ENCODE data around the gene PRICKLE3.

The PRICKLE3 gene

DNA sequence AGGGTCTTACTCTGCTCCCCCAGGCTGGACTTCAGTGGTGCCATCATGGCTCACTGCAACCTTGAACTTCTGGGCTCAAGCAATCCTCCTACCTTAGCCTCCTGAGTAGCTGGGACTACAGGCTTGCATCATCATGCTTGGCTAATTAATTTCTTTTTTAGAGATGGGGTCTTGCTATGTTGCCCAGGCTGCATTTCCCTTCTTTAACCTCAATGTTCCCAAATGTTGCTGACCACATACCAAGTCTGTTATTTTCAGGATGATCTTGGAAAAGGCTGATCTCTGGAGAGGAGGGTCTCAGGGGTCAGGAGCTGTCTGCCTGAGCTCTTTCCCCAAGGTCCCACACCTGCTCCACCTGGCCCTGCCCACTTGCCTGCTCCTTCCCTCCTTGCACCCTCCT lies 33.9 kb upstream of the PRICKLE3 start:
- in situ Hi-C loops (cut with MboI; ENCODE audit: low pct_unique_long_range_greater_than_20kb, low sequenced_read_pairs, unreplicated experiment) = no loop called here
- TF ChIP-seq, protein P1, sequence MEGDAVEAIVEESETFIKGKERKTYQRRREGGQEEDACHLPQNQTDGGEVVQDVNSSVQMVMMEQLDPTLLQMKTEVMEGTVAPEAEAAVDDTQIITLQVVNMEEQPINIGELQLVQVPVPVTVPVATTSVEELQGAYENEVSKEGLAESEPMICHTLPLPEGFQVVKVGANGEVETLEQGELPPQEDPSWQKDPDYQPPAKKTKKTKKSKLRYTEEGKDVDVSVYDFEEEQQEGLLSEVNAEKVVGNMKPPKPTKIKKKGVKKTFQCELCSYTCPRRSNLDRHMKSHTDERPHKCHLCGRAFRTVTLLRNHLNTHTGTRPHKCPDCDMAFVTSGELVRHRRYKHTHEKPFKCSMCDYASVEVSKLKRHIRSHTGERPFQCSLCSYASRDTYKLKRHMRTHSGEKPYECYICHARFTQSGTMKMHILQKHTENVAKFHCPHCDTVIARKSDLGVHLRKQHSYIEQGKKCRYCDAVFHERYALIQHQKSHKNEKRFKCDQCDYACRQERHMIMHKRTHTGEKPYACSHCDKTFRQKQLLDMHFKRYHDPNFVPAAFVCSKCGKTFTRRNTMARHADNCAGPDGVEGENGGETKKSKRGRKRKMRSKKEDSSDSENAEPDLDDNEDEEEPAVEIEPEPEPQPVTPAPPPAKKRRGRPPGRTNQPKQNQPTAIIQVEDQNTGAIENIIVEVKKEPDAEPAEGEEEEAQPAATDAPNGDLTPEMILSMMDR (IDR thresholded peaks at IDR 0.05; ENCODE audit: extremely low read depth, insufficient read depth, missing control alignments) = no peak
- DNase-seq (ENCODE audit: low spot score) = no peak

DNA sequence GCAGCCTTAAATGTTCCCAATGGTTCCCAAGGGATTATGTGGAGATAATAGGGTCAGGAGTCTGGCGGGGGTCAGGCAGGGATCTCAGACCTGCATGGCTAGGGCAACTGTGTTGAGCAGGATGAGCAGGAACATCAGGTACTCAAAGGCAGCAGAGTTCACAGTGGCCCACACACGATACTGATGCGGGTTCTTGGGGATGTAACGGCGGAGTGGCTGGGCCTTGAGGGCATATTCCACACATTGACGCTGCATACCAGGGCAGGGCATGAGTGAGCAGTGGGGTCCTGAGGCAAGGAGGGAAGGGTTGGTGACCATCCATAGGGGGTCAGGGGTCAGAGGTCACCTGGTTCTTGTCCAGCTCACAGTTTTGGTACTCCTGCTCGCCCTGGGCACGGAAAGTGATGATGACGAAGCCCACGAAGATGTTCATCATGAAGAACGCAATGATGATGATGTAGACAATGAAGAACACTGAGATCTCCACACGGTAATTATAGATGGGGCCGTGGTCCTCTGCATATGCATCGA lies 28.9 kb upstream of the PRICKLE3 start:
- TF ChIP-seq, protein P1 (IDR thresholded peaks at IDR 0.05; ENCODE audit: extremely low read depth, insufficient read depth, missing control alignments) = no peak
- DNase-seq (ENCODE audit: low spot score) = no peak
- in situ Hi-C loops (cut with MboI; ENCODE audit: low pct_unique_long_range_greater_than_20kb, low sequenced_read_pairs, unreplicated experiment) = no loop called here

DNA sequence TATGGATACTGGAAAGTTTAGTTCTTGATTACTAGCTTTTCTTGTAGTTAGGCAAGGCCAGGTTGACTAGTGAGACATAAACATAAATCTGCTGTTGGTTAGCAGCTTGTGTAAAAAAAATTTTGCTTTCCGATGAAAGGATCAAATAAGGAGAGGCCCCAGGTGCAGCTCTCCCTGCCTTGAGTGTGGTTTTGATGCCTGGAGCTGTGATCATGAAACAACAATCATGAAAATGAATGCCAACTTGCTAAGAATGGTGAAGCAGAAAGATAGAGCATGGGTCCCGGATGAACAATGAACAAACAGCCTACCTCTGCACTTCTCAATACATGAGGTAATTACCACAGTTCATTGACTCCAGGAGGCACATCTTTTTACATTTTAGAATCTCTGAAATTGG lies 28.2 kb upstream of the PRICKLE3 start:
- in situ Hi-C loops (cut with MboI; ENCODE audit: low pct_unique_long_range_greater_than_20kb, low sequenced_read_pairs, unreplicated experiment) = no loop called here
- TF ChIP-seq, protein P1 (IDR thresholded peaks at IDR 0.05; ENCODE audit: extremely low read depth, insufficient read depth, missing control alignments) = no peak

DNA sequence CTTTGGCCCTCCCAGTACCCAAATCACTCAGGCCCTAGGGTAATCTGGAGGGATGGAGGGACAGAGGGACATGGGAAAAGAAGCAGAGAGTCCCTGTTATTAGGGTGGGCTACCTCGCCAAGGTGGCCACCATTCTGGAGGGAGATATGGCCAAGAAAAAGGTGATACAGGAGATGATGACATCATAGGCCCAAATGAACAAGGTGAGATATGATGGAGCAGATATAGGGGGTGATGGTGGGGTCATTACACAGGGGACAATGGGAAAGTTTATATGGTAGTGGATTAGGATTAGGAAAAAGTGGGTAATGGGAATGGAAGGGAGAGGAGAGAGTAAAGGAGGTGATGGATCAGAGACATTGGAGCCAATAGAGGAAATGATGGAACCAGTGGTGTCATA lies 26.7 kb upstream of the PRICKLE3 start:
- in situ Hi-C loops (cut with MboI; ENCODE audit: low pct_unique_long_range_greater_than_20kb, low sequenced_read_pairs, unreplicated experiment) = no loop called here
- no peak for DNase-seq (ENCODE audit: low spot score)
- TF ChIP-seq, protein P1 (IDR thresholded peaks at IDR 0.05; ENCODE audit: extremely low read depth, insufficient read depth, missing control alignments) = no peak

More for the DNA sequence above, 28.2 kb upstream of the PRICKLE3 start:
- DNase-seq (ENCODE audit: low spot score) = no peak

DNA sequence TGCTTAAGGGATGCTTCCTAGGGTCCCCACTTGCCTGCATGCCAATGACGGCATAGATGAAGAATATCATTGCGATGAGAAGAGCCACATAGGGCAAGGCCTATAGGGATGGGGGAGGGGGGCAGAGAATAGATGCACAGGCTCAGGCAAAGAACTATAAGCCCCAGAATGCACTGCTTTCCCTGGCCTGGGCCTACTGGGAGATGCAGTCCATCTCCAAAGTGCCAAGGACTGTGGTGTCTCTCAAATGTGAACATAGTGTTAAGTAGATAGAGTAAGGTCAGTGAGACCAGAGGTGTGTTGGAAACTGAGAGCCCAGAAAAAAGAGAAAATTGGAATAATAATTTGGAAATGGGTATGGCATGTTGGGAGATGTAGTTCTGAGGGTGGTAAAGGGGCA lies 26.0 kb upstream of the PRICKLE3 start:
- in situ Hi-C loops (cut with MboI; ENCODE audit: low pct_unique_long_range_greater_than_20kb, low sequenced_read_pairs, unreplicated experiment) = no loop called here
- TF ChIP-seq, protein P1 (IDR thresholded peaks at IDR 0.05; ENCODE audit: extremely low read depth, insufficient read depth, missing control alignments) = no peak
- no peak for DNase-seq (ENCODE audit: low spot score)

DNA sequence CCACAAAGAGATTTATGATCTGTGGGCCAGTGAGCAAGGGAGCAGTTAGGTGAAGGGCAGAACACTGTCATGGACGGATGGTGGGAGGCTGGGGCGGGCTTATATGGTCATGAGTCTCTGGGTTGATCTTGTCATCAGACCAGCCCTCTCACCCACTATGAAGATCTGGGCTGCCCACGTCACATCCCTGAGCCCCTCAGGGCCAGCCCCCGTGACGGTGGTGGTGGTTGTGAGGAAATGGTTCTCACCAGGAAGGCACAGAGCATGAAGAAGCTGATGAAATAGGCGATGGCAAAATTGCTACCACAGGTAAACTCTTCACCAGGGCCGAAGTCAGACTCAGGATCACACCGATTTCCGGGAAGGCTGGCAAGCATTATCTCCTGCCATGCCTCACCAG lies 24.9 kb upstream of the PRICKLE3 start:
- no peak for DNase-seq (ENCODE audit: low spot score)
- in situ Hi-C loops (cut with MboI; ENCODE audit: low pct_unique_long_range_greater_than_20kb, low sequenced_read_pairs, unreplicated experiment) = no loop called here
- TF ChIP-seq, protein P1 (IDR thresholded peaks at IDR 0.05; ENCODE audit: extremely low read depth, insufficient read depth, missing control alignments) = no peak

DNA sequence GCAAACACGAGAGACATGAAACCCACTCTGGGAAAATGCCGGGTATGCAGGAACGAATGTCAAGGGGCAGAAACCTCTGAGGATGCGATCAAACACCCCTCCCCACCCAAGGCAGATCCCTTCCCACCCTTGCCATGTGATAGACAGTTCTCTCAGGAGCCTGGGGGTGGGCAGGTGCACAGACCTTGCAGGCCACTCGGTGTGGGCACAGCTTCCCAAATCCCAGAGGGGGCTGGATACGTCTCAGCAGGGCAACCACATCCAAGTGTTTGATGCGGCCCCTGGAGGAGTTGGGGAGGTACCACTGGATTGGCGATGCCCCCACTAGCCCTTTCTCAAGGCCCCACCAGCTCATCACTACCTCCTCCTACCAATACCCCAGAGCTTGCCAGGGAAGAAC lies 24.2 kb upstream of the PRICKLE3 start:
- DNase-seq (ENCODE audit: low spot score) = no peak
- TF ChIP-seq, protein P1 (IDR thresholded peaks at IDR 0.05; ENCODE audit: extremely low read depth, insufficient read depth, missing control alignments) = no peak
- in situ Hi-C loops (cut with MboI; ENCODE audit: low pct_unique_long_range_greater_than_20kb, low sequenced_read_pairs, unreplicated experiment) = no loop called here

All from GM13977 (cell line).